ENCODE measurements around the gene TAF4. TPM values are rescaled to one million over a fixed set of nuclear protein-coding genes. Genes with fewer than 3 reads are reported as not detected.

Gene TAF4
- polyA plus RNA-seq, 1 donor from 2014 or later = 10.2 TPM

DNA sequence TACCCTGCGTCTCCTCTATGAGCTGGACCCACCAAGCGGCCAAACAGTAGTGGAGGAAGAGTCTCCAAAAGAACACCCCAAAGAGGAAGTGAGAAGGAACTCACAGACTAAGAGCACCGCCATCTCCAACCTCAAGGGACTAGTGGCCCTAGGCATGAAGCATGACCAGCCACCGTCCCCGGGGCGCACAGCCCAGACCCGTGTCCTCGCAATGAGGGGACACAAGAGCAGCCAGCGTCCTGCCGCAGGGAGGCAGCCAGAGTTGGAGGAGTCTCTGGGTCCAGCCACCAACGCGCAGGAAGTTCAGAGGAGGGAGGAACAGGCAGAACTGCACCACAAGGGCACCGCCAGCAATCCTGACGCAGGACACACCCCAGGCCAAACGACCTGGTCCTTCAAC is 72.6 kb downstream of the TAF4 start:
- H3K36me3 ChIP-seq (ENCODE audit: insufficient read depth, low read length) = peaks cover 21% of the 10 kb centered on the region
- H3K27ac ChIP-seq (ENCODE audit: low read length) = no peak overlapping the region
- no peaks in the 10 kb centered on the region for H3K9me3 ChIP-seq (ENCODE audit: low read length)
- no peak overlapping the region for H3K9ac ChIP-seq (ENCODE audit: low read length)
- H3K9me2 ChIP-seq (ENCODE audit: insufficient read depth, low read length) = no peaks in the 10 kb centered on the region
- no peaks in the 10 kb centered on the region for H3K27me3 ChIP-seq (ENCODE audit: insufficient read depth, low read depth, low read length)
- TF ChIP-seq EZH2 (IDR thresholded peaks at IDR 0.05; ENCODE audit: borderline replicate concordance, insufficient read depth, low read length, poor library complexity, severe bottlenecking) = no peak
- no peak for TF ChIP-seq EP300 (conservative IDR thresholded peaks at IDR 0.05; ENCODE audit: poor library complexity, severe bottlenecking)
- no peak for TF ChIP-seq SMC3 (conservative IDR thresholded peaks at IDR 0.05; ENCODE audit: poor library complexity)
- no peak for TF ChIP-seq POLR2AphosphoS5 (IDR thresholded peaks at IDR 0.05)
- TF ChIP-seq RAD21 (conservative IDR thresholded peaks at IDR 0.05) = no peak
- no peak overlapping the region for H2AFZ ChIP-seq (ENCODE audit: low read depth, low read length)
- H3K4me3 ChIP-seq (ENCODE audit: low read length) = no peak overlapping the region
- no peaks in the 10 kb centered on the region for H3F3A ChIP-seq (ENCODE audit: insufficient read depth, low read length, poor library complexity, severe bottlenecking)
- H3K4me2 ChIP-seq (ENCODE audit: low read length) = no peak overlapping the region
- H3K79me2 ChIP-seq (replicated peaks; ENCODE audit: insufficient read depth, low read length) = no peaks in the 10 kb centered on the region
- no peaks in the 10 kb centered on the region for H4K20me1 ChIP-seq (ENCODE audit: insufficient read depth)

DNA sequence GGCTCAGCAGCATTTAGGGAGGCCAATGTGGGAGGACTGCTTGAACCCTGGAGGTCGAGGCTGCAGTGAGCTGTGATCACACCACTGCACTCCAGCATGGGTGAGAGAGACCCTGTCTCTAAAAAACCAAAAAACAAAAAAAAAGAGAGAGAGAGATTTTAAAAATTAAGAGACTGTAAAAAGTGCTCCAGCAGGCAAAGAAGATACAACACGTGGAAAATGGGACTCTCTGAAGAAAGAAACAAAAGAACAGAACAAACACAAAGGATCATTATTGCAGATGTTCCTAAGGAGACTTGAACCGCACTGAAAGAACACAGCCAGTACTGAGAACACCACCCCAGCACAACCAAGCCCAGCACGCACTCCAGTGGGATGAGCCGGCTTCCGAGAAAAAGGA is 74.2 kb downstream of the TAF4 start:
- Histone ChIP-seq H3K36me3 (ENCODE audit: insufficient read depth, low read length) (peaks cover 21% of the 10 kb centered on the region), H3K9me3 (ENCODE audit: low read length) (no peaks in the 10 kb centered on the region), H3K9me2 (ENCODE audit: insufficient read depth, low read length) (no peaks in the 10 kb centered on the region), H3K9ac (ENCODE audit: low read length) (no peak overlapping the region), H3K27ac (ENCODE audit: low read length) (no peak overlapping the region), H4K20me1 (ENCODE audit: insufficient read depth) (no peaks in the 10 kb centered on the region), H3K4me3 (ENCODE audit: low read length) (no peak overlapping the region), H3F3A (ENCODE audit: insufficient read depth, low read length, poor library complexity, severe bottlenecking) (no peaks in the 10 kb centered on the region), H3K4me2 (ENCODE audit: low read length) (no peak overlapping the region), H3K27me3 (ENCODE audit: insufficient read depth, low read depth, low read length) (no peaks in the 10 kb centered on the region), H3K79me2 (replicated peaks; ENCODE audit: insufficient read depth, low read length) (no peaks in the 10 kb centered on the region), H2AFZ (ENCODE audit: low read depth, low read length) (no peak overlapping the region)
- TF ChIP-seq MXI1 (conservative IDR thresholded peaks at IDR 0.05; ENCODE audit: poor library complexity, severe bottlenecking) = no peak
- TF ChIP-seq POLR2AphosphoS5 (IDR thresholded peaks at IDR 0.05) = no peak
- no peak for TF ChIP-seq EP300 (conservative IDR thresholded peaks at IDR 0.05; ENCODE audit: poor library complexity, severe bottlenecking)
- TF ChIP-seq, protein P1, sequence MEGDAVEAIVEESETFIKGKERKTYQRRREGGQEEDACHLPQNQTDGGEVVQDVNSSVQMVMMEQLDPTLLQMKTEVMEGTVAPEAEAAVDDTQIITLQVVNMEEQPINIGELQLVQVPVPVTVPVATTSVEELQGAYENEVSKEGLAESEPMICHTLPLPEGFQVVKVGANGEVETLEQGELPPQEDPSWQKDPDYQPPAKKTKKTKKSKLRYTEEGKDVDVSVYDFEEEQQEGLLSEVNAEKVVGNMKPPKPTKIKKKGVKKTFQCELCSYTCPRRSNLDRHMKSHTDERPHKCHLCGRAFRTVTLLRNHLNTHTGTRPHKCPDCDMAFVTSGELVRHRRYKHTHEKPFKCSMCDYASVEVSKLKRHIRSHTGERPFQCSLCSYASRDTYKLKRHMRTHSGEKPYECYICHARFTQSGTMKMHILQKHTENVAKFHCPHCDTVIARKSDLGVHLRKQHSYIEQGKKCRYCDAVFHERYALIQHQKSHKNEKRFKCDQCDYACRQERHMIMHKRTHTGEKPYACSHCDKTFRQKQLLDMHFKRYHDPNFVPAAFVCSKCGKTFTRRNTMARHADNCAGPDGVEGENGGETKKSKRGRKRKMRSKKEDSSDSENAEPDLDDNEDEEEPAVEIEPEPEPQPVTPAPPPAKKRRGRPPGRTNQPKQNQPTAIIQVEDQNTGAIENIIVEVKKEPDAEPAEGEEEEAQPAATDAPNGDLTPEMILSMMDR (IDR thresholded peaks at IDR 0.05; ENCODE audit: poor library complexity, severe bottlenecking) = no peak
- no peak for TF ChIP-seq EZH2 (IDR thresholded peaks at IDR 0.05; ENCODE audit: borderline replicate concordance, insufficient read depth, low read length, poor library complexity, severe bottlenecking)
- no peak for TF ChIP-seq TAF1 (IDR thresholded peaks at IDR 0.05; ENCODE audit: low read depth)
- TF ChIP-seq REST (IDR thresholded peaks at IDR 0.05; ENCODE audit: borderline replicate concordance) = no peak
- TF ChIP-seq SMC3 (conservative IDR thresholded peaks at IDR 0.05; ENCODE audit: poor library complexity) = no peak
- no peak for TF ChIP-seq RAD21 (conservative IDR thresholded peaks at IDR 0.05)
